Measurements from ENCODE around the gene MRPL37. TPM values are rescaled to one million over a fixed set of nuclear protein-coding genes. Genes with fewer than 3 reads are reported as not detected.
"Not testable (repeated sequence)": the region's sequence is repeated elsewhere in the genome, so short reads cannot be mapped to it uniquely, and the experiment has no call there.

The MRPL37 gene
- polyA plus RNA-seq, 1 donor (not counting 4 experiments of a cell fraction or from before 2014, with no cell fraction given), result 30.9 TPM

- no peak for FAIRE-seq
- Histone ChIP-seq H3K27me3 (ENCODE audit: control insufficient read depth, extremely low read depth, insufficient read depth, low read length) (peaks cover 6% of the 10 kb centered on the region), H3K4me3 (ENCODE audit: control insufficient read depth in 2 of 3, extremely low read depth in 1 of 3, insufficient read depth in 2 of 3, low read depth in 1 of 3, low read length in 3 of 3) (no peak overlapping the region), H3K27ac (ENCODE audit: control insufficient read depth, insufficient read depth, low read length) (no peak overlapping the region), H3K4me2 (ENCODE audit: control insufficient read depth, extremely low read depth, insufficient read depth, low read depth, low read length) (no peak overlapping the region), H4K20me1 (ENCODE audit: control insufficient read depth, extremely low read depth, insufficient read depth, low read length) (no peaks in the 10 kb centered on the region), H3K9me1 (ENCODE audit: control insufficient read depth, extremely low read depth, insufficient read depth, low read length) (peaks cover 3% of the 10 kb centered on the region), H3K4me1 (ENCODE audit: control insufficient read depth, extremely low read depth, insufficient read depth, low read length) (peaks cover 23% of the 10 kb centered on the region), H3K9ac (ENCODE audit: control insufficient read depth, extremely low read depth, insufficient read depth, low read length) (no peak overlapping the region), H3K79me2 (ENCODE audit: control insufficient read depth, insufficient read depth, low read length) (no peaks in the 10 kb centered on the region), H2AFZ (ENCODE audit: control insufficient read depth, low read length) (no peak overlapping the region), H3K9me3 (ENCODE audit: control insufficient read depth, low read depth, low read length) (no peaks in the 10 kb centered on the region), H3K36me3 (ENCODE audit: control insufficient read depth in 2 of 2, extremely low read depth in 1 of 2, insufficient read depth in 2 of 2, low read length in 2 of 2) (no peaks in the 10 kb centered on the region)
- no peak for DNase-seq (ENCODE audit: low read depth, low spot score)
- TF ChIP-seq CTCF (optimal IDR thresholded peaks at IDR 0.05 in 1 of 3, IDR thresholded peaks at IDR 0.05 in 1 of 3, conservative IDR thresholded peaks at IDR 0.05 in 1 of 3; ENCODE audit: extremely low read depth in 1 of 3, insufficient read depth in 2 of 3, low read length in 3 of 3) (no peak), EZH2 (IDR thresholded peaks at IDR 0.05; ENCODE audit: low read length) (no peak)
- dilution Hi-C loops (cut with MboI; ENCODE audit: extremely low pct_ligation_motif_present, low sequenced_read_pairs), result no loop called here
These were observed 34.8 kb upstream of the MRPL37 start for GRCh38 chr1:54165146-54165545.

- peaks cover 23% of the 10 kb centered on the region for H3K4me1 ChIP-seq (ENCODE audit: control insufficient read depth, extremely low read depth, insufficient read depth, low read length)
- H3K9me1 ChIP-seq (ENCODE audit: control insufficient read depth, extremely low read depth, insufficient read depth, low read length); H3K4me3 ChIP-seq (ENCODE audit: control insufficient read depth in 2 of 3, extremely low read depth in 1 of 3, insufficient read depth in 2 of 3, low read depth in 1 of 3, low read length in 3 of 3); H3K27me3 ChIP-seq (ENCODE audit: control insufficient read depth, extremely low read depth, insufficient read depth, low read length); H3K27ac ChIP-seq (ENCODE audit: control insufficient read depth, insufficient read depth, low read length); H3K36me3 ChIP-seq (ENCODE audit: control insufficient read depth in 2 of 2, extremely low read depth in 1 of 2, insufficient read depth in 2 of 2, low read length in 2 of 2); H3K79me2 ChIP-seq (ENCODE audit: control insufficient read depth, insufficient read depth, low read length); H3K9ac ChIP-seq (ENCODE audit: control insufficient read depth, extremely low read depth, insufficient read depth, low read length); H4K20me1 ChIP-seq (ENCODE audit: control insufficient read depth, extremely low read depth, insufficient read depth, low read length); H2AFZ ChIP-seq (ENCODE audit: control insufficient read depth, low read length); FAIRE-seq; H3K4me2 ChIP-seq (ENCODE audit: control insufficient read depth, extremely low read depth, insufficient read depth, low read depth, low read length); DNase-seq (ENCODE audit: low read depth, low spot score); H3K9me3 ChIP-seq (ENCODE audit: control insufficient read depth, low read depth, low read length); dilution Hi-C loops (cut with MboI; ENCODE audit: extremely low pct_ligation_motif_present, low sequenced_read_pairs): not testable (repeated sequence)
These were observed 33.6 kb upstream of the MRPL37 start for GRCh38 chr1:54166357-54166756.

- H3K27me3 ChIP-seq (ENCODE audit: control insufficient read depth, extremely low read depth, insufficient read depth, low read length), result no peaks in the 10 kb centered on the region
- peaks cover 3% of the 10 kb centered on the region for H3K9me1 ChIP-seq (ENCODE audit: control insufficient read depth, extremely low read depth, insufficient read depth, low read length)
- no peaks in the 10 kb centered on the region for H4K20me1 ChIP-seq (ENCODE audit: control insufficient read depth, extremely low read depth, insufficient read depth, low read length)
- DNase-seq (ENCODE audit: low read depth, low spot score) (peak; percentile 63), FAIRE-seq (peak; percentile 97)
- H3K9me3 ChIP-seq (ENCODE audit: control insufficient read depth, low read depth, low read length), result no peaks in the 10 kb centered on the region
- no peak for TF ChIP-seq CTCF (optimal IDR thresholded peaks at IDR 0.05 in 1 of 3, IDR thresholded peaks at IDR 0.05 in 1 of 3, conservative IDR thresholded peaks at IDR 0.05 in 1 of 3; ENCODE audit: extremely low read depth in 1 of 3, insufficient read depth in 2 of 3, low read length in 3 of 3)
- TF ChIP-seq EZH2 (IDR thresholded peaks at IDR 0.05; ENCODE audit: low read length), result no peak
- H3K4me3 ChIP-seq (ENCODE audit: control insufficient read depth in 2 of 3, extremely low read depth in 1 of 3, insufficient read depth in 2 of 3, low read depth in 1 of 3, low read length in 3 of 3), result no peak overlapping the region
- dilution Hi-C loops (cut with MboI; ENCODE audit: extremely low pct_ligation_motif_present, low sequenced_read_pairs), result no loop called here
- H3K36me3 ChIP-seq (ENCODE audit: control insufficient read depth in 2 of 2, extremely low read depth in 1 of 2, insufficient read depth in 2 of 2, low read length in 2 of 2), result no peaks in the 10 kb centered on the region
- H3K4me1 ChIP-seq (ENCODE audit: control insufficient read depth, extremely low read depth, insufficient read depth, low read length), result peaks cover 23% of the 10 kb centered on the region
- H3K9ac ChIP-seq (ENCODE audit: control insufficient read depth, extremely low read depth, insufficient read depth, low read length), result no peak overlapping the region
- no peaks in the 10 kb centered on the region for H3K79me2 ChIP-seq (ENCODE audit: control insufficient read depth, insufficient read depth, low read length)
- H2AFZ ChIP-seq (ENCODE audit: control insufficient read depth, low read length), result peak overlapping the region; percentile 30
- peak overlapping the region; percentile 49 for H3K4me2 ChIP-seq (ENCODE audit: control insufficient read depth, extremely low read depth, insufficient read depth, low read depth, low read length)
- H3K27ac ChIP-seq (ENCODE audit: control insufficient read depth, insufficient read depth, low read length), result peak overlapping the region; percentile 28
These were observed 32.4 kb upstream of the MRPL37 start for GRCh38 chr1:54167422-54168139.

All from keratinocyte (primary cell).